GM21737 (cell line): ENCODE results near the gene CDO1.
"Not testable (repeated sequence)": the region's sequence is repeated elsewhere in the genome, so short reads cannot be mapped to it uniquely, and the experiment has no call there.

Experiments
- ATAC-seq: cut with Tn5 transposase; IDR thresholded peaks from one replicate; pipeline ENCODE4 v1.9.1; 2021; ENCODE audit warnings: mild to moderate bottlenecking, moderate library complexity; ENCODE audit not compliant: unreplicated experiment

Gene CDO1

DNA sequence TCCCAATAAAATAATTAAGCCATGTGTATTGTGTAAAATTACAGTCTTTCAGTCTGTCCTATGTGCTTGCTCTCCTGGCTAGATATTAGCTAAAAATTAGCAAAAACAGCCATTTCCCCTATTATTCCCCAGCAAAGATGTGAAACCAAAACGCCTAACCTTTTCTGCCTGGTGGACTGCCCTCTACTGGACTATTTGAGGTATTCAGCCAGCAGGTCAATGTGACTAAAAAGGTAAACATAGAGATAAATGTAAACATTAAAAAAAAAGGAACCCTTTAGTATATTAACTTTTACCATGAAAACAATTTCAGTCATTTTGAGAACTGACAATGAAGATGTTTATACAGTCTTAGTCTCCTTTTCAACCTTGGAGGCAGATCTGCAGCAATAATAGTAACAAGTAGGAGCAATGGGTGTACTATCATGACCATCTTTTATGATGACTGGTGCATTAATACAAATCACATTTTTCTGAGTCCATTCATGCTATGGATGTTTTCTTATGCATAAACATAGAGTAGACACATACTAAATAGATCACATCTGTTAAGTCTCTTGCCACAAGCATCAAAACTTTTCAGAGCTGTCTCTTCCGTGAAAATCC is 14.8 kb upstream of the CDO1 start:
- ATAC-seq, result no peak

DNA sequence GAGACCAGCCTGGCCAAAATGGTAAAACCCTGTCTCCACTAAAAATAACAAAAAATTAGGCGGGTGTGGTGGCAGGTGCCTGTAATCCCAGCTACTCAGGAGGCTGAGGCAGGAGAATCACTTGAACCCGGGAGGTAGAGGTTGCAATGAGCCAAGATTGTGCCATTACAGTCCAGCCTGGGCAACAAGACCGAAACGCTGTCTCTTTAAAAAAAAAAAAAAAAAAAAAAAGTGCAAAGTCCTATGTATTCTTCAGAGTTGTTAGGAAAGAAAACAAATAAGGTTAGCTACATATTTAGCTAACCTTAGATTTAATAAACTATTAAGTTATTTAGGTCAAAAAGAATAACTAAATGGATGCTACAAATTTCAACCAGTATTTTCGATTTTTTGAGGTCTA is 13.5 kb upstream of the CDO1 start:
- no peak for ATAC-seq

DNA sequence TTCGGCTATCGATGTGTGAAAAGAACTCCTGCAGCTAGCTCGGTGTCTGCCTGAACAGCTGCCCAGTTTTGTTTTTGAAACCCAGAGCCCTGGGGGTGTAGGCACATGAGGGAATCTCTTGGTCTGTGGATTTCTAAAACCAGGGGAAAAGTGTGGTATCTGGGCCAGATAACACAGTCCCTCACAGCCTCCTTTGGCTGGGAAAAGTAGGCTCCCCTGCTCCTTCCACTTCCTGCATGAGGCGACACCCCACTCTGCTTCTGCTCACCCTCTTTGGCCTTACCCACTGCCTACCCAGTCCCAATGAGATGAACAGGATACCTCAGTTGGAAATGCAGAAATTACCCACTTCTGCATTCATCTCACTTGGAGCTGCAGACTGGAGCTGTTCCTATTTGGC is 9.5 kb upstream of the CDO1 start:
- ATAC-seq, result no peak

DNA sequence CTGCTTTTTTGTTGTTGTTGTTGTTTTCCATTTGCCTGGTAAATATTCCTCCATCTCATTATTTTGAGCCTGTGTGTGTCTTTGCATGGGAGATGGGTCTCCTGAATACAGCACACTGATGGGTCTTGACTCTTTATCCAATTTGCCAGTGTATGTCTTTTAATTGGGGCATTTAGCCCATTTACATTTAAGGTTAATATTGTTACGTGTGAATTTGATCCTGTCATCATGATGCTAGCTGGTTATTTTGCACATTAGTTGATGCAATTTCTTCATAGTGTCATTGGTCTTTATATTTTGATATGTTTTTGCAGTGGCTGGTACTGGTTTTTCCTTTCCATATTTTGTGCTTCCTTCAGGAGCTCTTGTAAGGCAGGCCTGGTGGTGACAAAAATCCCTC is 8.5 kb upstream of the CDO1 start:
- ATAC-seq, result not testable (repeated sequence)

DNA sequence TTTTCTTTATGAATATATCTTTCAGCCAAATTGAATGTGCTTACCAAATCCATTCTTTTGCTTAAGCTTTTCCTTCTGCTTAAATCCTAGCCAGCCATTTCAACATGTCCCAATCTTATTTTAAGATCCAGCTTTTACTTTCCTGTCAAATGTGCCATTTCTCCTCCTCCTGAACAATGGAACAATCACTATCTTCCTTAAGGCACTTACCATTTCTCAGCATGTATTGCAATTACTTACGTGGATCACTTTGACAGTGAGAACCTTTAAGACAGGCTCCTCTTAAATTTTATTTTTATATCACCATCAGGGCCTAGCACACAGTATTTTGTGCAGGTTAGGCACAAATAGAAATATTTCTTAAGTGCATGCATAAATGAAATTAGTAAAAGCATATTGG is 4.4 kb upstream of the CDO1 start:
- ATAC-seq, result no peak

DNA sequence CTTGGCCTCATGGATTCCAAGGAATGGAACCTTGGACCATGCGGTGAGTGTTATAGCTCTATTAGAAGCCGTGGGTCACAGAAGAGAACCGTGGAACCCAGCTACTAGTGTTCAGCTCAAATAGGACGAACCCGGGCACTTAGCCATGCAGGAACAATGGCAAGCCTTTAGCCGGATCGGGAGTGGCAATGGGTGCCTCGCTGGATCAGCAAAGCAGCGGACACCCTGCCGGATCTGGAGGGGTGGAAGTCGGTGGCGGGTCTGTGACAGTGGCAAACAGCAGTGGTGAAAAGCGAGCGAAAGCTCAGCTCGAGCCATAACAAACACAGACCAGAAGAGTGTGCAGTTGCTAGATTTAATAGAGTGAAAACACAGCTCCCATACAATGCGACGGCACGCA is 2.4 kb upstream of the CDO1 start:
- ATAC-seq, result no peak

DNA sequence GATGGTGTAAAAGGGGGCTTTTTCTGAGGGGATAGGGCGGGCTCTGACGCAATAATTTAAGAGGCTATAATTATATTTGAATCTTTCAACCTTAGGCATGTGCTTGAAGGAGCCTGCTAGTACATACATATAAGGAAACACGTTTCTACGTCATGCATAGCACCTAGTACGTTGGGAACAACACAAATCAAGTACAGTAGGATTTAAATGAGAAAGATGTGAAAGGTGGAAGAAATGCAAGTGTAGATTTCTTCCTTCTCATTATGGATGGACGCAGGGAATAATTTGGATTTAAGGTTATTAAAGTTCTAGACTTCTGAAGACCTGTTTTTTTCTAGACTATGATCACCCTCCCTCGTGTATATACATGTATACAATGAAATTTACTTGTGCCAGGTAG is 927 bp upstream of the CDO1 start:
- ATAC-seq, result no peak

DNA sequence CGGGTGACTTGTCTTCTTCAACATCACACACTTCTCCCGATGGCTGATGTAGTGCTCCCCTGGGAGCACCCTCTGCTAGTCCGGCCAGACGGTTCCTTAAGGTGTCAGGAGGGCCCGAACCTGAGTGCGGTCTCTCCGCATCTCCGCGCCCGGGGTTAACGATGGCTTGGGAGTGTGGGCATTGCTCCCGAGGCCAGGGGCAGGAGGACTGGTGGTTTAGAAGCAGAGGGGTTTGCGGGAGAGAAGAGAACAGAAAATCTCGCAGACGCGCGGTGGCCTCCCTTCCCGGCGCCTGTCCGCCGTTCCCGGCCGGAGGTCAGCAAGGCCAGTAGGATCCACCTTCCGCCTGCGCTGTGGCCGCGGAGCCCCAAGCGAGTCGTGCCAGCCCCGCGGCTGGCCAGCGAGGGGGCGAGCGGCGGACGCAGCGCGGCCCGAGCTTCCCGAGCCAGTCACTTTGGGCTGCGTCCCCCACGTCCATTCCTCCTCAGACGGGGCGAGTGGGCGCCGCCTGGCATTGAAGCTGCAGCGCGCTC is 700 bp downstream of the CDO1 start:
- ATAC-seq, result no peak

DNA sequence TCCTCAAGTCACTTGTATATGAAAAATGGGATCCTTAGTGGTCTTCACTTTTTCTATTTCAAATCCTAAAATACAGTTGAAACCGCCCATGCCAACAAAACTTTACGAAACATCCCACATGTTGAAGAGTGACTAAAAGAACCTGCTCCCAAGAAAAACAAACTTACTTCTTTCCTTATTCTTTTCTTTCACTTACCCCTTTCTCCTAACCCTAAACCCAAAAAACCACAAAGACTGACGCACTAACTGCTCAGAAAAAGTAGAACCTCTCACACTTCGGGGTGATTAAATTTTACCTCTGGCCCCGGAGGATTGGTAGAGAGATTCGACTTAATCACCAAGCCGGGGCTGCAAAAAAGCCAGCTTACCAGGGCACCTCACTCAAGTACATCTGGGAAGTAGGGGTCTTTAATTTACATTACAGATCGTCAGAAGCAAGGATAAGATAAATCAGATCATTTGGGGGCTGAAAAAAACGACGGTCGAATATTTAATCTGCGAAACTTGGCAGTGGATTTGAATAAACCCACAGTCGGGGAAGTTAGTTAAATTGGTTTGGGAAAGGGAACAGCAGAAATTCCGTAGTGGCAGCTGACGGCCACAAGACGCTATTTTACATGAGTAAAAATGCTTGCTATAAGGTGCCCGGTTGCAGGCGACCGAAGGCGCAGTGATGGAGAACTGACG is 1.3 kb downstream of the CDO1 start:
- no peak for ATAC-seq

DNA sequence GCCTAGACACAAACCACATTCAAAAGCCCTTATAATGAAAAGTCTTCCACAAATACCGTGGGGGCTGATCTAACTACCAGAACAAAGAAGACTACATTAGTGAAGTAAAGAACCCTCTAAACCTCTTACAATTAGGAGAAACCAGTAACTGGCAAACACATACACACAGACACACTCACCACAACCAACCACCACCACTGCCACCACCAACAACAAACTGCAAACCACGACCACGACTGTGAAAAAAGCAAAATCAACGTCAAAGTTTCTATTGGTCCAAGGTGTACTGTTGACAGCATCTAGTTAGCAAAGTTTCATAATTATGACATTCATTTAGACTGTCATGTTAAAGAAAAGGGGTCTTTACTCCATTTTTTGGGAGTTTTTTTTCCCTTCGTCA is 2.7 kb downstream of the CDO1 start:
- ATAC-seq, result no peak

DNA sequence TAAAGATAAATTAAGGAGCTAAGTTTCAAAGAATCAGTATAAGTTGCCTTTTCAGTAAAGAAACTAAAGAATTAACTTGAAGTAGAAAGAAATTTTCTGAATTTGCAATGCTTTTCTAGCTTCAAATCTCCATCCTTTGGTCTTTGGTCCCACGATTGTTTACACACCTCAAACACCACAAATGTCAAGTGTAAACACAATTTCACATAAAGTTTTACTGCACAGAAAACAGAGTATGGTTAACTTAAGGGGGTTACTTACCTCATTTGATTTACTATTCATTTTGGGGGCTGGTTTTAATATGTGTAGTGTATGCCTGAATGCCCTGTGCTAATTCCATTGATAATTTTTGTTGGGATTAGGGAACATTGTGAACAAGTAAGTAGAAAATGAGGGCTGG is 4.1 kb downstream of the CDO1 start:
- no peak for ATAC-seq

DNA sequence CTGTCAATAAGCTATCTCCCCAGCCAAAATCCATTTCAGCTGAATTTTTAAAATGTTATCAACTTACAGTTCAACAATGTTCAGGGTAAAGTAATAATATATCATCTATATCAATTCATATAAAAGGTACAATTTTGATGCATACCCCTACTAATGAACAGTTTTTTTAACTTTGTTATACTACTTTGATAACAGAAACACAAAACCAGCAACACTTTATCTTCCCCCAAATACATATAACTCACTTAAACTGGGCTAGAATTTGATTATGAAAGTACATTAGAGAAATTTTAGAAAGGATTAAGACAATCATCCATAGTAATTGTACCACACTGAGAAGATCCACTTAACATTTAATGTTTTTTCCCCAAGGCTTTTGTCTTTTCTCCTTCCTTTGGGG is 5.1 kb downstream of the CDO1 start:
- ATAC-seq, result no peak

DNA sequence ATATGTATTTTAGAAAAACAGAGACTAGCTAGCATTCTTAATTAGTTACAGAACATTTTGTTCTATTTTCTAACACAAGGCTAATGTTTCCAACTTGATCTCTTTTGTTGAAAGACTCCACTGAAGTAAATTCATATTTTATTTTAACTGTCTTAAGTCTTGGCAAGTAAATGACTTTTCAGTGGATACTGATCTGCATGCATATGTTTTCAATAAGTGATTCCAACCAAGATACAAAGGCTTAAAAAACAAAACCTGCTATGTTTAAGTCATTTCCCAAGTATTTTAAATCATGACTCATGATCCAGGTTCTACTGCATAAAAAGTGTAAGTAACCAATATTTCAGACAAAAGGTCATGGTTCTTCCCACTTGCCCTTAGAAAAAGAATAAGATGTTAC is 5.7 kb downstream of the CDO1 start:
- ATAC-seq, result no peak

DNA sequence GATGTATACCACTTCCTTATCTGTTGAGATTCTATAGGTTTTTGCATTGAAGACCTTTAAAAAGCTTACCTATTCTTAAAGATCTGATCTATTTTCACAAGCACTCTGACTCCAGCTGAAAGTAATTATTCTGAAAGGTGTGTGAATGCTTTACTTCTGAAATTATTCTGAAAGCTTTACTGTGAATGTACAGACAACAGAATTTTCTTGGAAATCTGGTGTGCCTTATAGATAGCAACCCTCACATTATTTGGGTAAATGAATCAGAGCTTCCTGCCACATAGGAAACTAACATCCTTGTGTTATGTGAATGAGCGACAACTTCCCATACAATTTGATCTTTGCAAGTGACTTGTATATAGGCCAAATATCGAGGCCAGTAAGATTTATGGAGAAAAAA is 6.5 kb downstream of the CDO1 start:
- ATAC-seq, result no peak

DNA sequence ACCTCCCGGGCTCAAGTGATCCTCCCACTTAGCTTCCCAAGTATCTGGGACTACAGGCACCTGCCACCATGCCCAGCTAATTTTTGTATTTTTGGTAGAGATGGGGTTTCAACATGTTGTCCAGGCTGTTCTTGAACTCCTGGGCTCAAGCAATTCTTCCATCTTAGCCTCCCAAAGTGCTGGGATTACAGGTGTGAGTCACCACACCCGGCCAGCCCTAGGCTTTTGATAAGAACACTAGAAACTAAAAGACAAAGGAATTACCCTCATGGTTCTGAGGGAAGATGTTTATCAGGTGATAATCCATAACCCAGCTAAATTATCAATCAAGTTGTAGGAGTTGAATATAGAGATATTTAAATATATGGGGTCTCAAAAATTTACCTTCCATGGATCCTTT is 8.4 kb downstream of the CDO1 start:
- not testable (repeated sequence) for ATAC-seq

DNA sequence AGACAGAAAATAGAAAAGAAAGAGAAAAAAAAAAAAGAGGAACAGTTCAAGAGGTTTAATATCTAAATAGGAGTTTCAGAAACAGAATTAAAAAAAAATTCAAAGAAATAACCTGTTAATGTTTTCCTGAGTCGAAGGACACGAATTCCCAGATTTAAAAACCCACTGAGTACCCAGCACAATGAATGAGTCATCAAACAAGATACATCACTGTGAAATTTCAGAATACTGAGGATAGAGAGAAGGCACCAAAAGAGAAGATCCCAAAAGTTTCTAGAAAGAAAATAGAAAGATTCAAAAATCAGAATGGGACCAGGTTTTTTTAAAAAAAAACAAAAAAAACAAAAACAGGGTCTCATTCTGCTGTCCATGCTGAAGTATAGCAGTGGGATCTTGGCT is 8.8 kb downstream of the CDO1 start:
- no peak for ATAC-seq

DNA sequence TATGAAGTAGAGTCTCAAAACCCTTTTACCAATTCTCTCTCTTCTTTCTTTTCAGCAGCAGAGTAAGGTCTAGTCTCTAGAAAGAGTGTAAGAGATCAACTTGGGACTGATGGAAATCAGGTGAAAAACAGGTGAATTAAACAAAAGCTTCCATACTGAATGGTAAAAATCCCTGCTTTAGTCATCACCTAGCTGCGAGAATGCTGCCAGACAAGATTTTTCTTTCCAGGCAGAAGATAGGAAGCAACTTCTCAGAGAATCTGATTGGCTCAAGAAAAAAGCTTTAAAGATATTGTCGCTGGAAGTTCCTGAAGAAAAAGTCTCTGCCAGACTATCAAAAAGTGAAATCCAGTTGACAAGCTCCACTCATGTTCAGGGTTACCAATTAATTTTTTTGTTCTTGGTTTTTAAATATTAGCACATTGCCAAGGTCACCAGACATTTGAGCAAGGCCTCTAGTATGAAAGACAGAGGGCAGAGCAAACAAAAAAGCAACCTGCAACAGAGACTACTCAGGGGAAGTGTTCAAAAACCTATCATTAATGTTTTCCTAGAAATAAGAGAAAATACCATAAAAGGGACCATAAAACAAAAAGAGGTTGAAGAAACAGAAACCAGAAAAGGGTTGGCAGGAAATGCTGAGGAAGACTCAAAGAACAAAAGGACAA is 9.3 kb downstream of the CDO1 start:
- ATAC-seq, result no peak

DNA sequence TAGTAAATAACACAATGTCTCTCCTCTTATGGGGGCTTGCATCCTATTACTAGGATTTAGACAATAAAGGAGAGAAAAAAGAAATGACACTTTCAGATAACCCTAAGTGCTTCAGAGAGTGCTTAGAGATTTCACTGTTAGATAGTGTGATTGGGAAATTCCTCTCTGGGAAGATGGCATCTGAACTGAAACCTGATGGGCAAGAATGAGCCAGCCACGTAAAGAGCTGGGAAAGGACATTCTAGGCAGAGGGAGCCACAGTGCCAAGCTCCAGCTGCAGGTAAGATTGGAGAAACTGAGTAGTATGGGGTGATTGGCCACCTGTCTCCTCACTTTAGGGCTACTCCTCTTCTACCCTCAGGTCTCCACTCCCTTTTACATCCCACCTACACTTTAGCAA is 14.5 kb downstream of the CDO1 start:
- no peak for ATAC-seq

DNA sequence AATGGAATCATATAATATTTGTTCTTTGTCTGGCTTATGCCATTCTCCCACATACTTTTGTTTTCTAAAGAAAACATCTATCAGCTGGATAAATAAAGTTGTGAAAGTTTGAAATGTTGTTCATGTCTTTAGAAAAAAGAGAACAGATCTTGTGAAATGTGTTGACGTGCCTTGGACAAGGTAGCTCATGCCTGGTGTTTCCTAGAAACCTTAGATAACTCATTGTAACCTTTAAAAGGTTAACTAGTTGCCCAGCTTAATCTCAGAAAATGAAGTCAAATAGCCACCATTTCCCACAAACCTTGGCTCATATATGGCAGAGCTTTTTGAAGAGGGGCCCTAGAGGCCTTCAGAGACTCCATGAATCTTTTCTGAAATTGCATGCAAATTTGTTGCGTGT is 15.3 kb downstream of the CDO1 start:
- ATAC-seq, result no peak

DNA sequence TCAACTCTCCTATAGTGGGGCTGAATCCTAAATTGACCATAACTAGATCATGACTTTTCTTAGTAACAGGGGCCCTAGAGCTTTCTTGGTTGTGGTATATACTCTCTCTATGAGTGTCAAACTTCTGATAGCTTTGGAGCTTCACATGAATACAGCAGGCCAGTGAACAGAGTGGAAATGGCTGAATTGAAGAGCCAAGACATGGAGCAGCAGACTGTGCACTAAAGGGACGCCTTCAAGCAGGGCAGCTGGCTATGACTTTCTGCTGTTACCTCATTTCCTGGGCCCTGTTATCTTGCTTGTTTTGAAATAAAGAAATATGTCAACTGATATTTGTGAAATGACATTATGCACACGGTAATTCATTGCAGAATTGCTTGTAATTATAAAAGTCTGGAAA is 16.4 kb downstream of the CDO1 start:
- no peak for ATAC-seq

DNA sequence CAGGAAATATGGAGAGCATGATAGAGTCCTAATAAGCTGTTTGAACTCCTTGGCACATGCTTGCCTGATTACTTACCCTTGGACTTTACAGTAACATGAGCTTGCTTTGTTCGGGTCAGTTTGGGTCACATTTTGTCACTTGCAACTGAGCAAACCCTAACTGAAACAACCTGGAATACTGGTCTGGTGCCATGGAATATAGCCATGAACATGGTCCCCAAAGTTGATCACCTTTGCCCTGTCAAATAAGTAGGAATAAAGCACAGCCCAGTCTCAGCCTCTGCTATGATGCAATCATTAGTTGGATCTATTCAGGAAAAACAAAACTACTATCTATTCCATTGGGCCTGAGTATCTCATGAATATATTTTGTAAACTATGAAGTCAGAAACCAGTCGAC is 18.2 kb downstream of the CDO1 start:
- ATAC-seq, result no peak

DNA sequence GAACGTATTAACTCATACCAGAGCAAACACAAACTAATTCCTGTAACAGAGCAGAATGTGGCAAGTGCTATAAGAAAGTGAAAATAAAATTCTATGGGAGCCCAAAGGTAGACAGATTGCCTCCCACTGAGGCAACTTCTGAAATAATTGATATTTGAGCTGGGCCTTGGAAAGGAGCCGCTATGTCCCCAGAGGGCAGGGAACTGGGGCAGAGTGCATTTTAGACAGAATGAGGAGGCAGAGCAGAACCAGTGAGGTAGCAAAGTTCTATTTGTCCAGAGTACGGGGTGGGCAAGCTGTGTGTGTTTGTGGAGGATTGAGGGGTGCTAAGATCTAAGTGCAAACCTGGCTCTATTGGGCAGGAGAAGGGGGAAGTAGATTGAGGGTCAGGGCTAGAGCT is 19.8 kb downstream of the CDO1 start:
- ATAC-seq, result no peak
